Measurements from ENCODE around the gene TAF6L.
"Not testable (repeated sequence)": the region's sequence is repeated elsewhere in the genome, so short reads cannot be mapped to it uniquely, and the experiment has no call there.

Gene TAF6L

DNA sequence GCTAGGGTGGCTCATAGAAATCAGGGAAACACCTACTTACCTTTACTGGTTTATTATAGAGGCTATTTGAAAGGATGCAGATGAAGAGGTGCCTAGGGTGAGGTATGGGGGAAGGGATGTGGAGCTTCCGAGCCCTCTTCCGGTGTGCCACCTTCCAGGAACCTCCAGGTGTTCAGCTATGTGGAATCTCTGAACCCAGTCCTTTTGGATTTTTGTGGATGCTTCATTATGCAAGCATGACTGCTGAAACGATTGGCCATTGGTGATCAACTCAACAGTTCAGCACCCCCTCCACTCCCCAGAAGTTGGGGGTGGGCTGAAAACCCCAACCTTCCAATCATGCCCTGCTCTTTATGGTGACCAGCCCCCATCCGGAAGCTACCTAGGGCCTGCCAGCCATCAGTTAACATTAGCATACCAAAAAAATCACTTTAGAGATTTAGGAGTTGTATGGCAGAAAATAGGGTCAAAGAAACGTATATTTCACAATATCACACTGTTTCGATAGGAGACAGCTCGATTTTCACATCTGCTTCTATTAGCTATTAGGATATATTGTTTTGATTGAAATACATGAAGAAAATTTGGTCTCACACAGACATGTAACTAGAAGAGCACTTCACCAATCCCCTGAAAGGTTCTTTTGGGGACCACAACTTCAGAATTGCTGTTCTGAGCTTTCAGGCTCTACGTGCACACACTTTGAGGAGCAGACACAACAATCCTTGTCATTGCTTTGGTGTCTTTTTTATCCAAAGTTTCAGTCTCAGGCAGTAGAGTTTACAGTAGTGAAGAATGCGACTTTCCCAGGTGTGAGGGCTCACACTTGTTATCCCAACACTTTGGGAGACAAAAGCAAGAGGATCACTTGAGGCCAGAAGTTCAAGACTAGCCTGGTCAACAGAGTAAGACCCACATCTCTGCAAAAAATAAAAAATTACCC is 13.1 kb upstream of the TAF6L start:
- DNase-seq: no peak

DNA sequence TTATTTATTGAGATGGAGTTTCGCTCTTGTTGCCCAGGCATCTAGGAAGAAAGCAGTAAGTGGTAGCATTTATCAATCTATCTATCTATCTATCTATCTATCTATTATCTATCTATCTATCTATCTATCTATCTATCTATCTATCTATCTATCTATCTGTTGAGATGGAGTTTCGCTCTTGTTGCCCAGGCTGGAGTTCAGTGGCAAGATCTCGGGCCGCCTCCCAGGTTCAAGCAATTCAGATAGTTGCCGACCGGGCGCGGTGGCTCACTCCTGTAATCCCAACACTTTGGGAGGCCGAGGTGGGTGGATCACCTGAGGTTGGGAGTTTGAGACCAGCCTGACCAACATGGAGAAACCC is 10.3 kb upstream of the TAF6L start:
- DNase-seq: not testable (repeated sequence)

DNA sequence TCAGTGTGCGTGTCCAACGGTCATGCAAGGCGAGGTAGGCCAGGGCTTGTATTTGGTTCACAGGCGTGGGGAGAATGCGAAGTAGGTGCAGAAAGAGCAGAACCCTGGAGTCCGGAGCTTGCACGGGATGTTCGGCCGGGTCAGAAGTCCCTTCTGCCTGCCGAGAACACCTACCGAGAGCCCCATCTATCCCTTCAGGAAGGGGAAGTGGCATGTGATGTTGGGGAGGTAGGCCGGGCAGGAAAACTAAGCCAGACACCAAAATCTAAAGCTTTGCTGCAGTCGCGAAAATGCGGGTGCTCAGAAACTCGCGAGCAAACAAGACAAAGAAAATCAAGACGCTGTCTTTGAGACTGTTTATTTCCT is 435 bp upstream of the TAF6L start:
- DNase-seq: no peak

DNA sequence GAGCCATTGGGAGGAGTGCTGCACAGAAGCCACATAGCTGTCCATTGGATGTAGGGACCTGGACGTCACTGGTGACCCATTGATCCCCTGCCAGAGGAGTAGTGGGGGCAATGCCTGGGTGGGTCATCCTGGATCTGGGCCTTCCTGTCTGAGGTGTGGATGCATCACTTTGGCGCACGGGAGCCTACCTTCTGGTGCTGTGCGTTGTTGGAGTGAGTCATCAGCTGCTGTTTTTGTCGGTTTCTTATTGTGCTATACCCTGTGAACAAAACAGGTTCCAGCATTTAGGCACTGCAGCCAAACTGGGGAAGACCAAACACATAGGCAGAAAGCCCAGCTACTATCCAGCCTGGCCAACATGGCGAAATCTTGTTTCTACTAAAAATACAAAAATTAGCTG is 3.2 kb downstream of the TAF6L start:
- DNase-seq: no peak

DNA sequence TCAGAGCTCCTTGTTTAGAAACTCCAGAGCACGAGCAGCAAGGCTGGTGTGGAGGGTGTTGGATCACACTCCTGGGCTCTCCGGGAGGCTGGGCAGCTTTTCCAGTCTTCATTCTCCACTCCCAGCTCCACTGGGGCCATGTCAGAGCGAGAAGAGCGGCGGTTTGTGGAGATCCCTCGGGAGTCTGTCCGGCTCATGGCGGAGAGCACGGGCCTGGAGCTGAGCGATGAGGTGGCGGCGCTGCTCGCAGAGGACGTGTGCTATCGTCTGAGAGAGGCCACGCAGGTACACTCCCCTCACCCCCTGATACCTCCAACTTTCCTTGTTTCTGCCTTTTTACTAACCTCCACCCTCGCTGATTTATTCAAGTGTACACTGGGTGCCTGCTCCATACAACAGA is 4.5 kb downstream of the TAF6L start:
- no peak for DNase-seq

DNA sequence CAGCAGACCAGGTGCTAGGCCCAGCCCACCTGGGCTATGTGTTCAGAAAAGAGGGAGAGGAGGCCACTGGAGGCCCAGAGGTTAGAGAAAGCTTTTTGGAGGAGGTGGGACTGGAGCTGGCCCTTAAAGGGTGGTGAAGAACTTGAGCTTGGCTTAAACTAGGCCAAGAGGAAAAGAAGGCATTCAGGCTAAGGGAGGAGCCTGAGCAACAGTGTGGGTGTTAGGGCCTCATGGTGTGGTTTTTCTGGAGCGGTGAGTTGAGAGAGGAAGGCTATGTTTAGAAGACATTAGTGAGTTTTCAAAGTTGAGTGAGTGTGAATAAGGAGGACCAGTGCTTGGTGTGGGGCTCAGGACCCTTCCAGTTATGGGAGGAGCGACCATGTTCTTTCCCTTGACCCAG is 6.2 kb downstream of the TAF6L start:
- DNase-seq: no peak

DNA sequence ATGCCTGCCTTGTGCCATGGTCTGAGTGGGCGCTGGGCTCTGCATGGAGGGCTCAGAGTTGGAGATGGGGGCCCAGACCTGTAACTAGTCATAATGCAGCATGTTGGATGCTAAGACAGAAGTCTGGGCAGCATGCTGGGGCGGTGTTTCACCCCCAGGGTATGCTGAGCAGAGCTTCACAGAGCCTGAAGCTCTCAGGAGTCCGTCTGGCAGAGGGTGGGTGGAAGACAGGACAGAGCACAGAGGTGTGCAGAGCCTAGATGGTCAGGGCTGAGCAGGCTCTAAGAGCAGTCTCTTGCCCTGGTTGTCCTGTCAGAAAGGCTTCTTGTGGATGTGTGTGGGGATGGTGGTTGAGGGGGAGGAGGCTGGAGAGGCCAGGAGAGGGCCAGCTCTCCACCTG is 7.2 kb downstream of the TAF6L start:
- no peak for DNase-seq

DNA sequence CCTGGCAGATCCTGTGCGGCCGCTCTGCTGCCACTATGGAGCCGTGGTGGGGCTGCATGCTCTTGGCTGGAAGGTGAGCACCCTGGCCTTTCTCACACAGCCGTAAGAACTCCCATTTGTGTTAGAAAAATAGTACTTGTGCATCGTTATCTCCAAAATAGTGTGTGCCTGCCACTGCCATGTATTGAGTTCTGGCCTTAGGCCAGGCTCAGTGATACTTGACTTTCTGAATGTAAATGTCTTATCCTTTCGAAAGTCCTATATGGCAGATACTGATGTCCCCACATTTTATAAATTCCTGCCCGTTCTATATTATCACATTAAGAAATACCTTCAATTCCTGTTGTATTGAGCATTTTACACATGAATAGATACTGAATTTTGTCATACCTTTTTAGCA is 11.6 kb downstream of the TAF6L start:
- DNase-seq: no peak

DNA sequence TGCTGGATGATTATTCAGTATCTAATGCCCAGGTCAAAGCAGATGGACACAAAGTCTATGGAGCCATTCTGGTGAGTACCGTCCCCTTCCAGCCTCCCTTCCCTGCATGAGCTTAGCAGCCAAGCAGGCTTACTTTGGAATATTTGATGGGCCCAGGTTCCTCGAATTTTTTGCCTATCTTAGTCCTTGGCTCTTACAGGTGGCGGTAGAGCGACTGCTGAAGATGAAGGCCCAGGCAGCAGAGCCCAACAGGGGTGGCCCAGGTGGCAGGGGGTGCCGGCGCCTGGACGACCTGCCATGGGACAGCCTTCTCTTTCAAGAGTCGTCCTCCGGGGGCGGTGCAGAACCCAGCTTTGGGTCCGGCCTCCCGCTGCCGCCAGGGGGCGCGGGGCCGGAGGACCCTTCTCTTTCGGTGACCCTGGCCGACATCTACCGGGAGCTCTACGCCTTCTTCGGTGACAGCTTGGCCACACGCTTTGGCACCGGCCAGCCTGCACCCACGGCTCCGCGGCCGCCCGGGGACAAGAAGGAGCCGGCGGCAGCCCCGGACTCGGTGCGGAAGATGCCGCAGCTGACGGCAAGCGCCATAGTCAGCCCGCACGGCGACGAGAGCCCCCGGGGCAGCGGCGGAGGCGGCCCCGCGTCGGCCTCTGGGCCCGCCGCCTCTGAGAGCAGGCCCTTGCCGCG is 15.3 kb downstream of the TAF6L start:
- DNase-seq: peak; percentile 87 to 90

DNA sequence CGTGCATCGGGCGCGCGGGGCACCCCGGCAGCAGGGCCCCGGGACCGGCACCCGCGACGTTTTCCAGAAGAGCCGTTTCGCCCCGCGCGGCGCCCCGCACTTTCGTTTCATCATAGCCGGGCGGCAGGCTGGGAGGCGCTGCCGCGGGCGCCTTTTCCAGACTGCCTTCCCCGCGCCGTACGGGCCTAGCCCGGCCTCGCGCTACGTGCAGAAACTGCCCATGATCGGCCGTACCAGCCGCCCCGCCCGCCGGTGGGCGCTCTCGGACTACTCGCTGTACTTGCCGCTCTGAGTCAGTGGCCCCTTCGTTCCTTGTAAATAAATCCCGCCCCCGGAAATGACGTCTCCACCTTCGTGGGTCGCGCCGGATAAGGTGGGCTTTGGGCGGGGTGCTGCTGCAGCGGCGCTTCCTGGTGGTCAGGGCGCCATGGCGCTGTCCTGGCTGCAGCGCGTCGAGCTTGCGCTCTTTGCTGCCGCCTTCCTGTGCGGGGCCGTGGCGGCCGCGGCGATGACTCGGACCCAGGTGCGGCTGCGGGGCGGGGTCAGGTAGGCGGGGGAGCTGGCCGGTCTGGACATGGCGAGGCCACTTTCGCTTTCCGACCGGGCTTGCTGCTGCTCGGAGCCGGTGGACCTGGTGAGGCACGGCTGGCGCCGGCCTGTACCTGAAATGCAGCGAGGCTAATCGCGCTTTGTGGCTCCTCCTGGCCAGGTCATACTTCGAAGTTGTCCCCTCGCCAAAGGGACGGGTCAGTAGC is 16.0 kb downstream of the TAF6L start, which contains the start of gene TMEM179B:
Gene TMEM179B (plus strand): TSS at position 398 of the 755 bp plus-strand sequence. CDS start 30 bp downstream, at position 428.
- peak; percentile 97 to 98 for DNase-seq

DNA sequence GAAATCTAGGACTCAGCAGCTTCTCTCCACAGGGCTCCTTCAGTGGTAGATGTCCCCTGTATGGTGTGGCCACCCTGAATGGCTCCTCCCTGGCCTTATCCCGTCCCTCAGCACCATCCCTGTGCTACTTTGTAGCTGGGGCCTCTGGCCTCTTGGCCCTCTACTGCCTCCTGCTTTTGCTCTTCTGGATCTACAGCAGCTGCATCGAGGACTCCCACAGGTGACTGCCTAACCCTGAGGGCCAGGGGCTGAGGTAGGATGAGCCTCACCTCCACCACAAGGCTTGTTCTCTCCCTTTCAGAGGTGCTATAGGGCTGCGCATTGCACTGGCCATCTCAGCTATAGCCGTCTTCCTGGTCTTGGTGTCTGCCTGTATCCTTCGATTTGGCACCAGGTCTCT is 17.8 kb downstream of the TAF6L start:
- DNase-seq: no peak

DNA sequence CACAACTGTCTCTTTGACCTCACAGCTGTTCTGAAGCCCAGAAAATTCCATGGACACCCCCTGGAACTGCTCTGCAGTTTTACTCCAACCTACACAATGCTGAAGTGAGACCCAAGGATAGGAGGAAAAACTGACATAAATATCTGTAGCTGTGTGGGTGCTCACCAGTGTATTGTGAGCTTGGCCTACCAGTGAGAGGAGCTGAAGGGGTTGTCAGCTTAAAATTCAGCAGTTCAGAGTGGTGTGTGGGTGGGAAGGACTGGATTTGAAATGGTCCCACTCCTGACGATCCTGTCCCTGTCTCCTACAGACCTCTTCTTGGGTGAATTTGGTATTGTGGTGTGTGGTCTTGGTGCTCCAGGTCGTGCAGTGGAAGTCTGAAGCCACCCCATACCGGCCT is 18.4 kb downstream of the TAF6L start:
- no peak for DNase-seq

DNA sequence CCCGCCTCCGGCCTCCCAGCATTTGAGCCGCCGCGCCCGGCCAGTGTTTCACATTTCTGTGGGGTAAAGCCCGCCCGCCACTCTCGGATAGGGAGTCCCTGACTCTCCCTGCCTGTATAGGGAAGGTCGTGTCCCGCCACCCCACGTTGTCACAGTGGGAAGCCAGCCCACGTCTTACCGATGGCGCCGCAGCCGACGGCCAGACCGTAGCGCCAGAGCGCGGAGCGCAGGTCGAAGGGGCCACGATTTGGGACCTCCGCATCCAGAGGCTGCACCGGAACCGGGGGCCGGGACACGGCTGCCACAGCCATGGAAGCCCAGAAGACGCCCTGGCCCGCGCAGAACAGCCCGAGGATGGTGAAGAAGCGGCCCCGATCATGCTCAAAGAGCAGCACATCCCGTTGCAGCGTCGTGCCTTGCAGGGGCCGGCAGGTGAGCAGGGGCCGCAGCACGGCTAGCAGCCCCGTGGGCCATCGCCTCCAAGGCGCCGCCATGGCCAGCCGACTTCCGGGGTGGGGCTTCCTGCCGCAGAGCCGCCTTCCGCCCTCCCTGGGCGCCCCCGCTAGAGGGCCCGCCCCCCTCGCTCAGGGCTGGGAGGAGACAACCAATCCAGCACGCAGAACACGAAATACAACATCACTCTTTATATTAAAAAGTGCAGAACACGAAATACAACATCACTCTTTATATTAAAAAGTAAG is 20.5 kb downstream of the TAF6L start, which contains the start of gene TMEM223:
Gene TMEM223 (minus strand): TSS at position 506 of the 701 bp plus-strand sequence. CDS start 12 bp downstream, at position 494.
- peak; percentile 85 to 91 for DNase-seq

DNA sequence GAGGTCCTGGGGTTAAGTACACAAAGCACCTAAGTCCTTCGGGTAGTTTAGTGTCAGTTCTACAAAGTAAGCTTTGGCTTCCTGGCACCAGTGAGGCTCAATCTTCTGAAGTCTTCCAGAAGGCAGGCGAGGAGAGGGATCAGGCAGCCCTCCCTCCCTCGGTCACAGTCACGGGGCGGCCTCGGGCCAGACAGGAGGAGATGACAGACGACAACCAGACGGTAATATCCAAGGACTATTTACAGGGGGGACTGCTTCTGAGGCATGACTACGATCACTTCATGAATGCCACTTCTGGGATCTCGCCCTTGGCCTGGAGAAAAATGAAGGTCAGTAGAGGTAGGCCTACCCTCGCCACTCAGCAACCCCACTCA is 21.0 kb downstream of the TAF6L start:
- DNase-seq: no peak

DNA sequence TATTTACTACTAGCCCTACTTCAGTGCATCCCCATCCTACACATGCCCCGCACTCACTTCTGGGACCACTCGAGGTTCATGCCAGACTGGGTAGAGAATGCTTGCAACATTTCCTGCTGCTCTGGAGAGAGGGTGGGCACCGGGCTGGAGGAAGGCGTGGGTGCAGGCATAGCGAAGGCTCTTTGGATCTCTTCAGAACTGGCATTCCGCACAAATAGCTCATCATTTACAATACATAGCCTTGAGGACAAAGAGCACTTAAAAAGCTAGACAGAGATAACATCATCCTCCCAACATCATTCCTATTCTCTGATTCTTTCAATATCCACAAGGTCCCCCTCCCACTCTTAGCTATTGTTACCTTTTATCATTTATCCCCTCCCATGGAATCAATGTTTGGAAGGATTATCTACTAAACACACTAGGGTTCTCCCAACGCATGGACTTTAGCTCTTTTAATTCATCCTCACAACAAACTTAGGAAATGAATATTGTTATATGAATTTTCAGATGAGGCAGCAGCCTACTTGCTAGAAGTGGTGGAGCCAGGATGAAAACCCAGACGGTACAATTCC is 23.1 kb downstream of the TAF6L start:
- DNase-seq: no peak

DNA sequence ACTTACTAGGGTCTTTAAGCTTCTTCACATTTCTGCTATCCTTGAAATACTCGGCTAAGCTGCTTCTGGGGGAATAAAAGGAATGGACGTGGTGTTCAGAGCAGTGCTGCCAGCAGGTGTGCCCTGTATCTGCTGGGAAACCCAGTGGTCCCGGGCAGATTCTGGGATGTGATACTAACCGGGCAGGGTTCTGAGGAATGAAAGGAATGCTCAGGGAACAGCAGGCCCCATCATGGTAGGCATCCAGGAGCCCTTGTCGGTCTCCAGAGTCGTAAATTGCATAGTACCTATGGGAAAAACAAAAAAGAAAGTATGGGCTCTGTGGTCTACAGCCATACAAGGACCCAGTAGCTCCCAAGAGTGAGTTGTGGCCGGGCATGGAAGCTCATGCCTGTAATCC is 25.1 kb downstream of the TAF6L start:
- DNase-seq: no peak

DNA sequence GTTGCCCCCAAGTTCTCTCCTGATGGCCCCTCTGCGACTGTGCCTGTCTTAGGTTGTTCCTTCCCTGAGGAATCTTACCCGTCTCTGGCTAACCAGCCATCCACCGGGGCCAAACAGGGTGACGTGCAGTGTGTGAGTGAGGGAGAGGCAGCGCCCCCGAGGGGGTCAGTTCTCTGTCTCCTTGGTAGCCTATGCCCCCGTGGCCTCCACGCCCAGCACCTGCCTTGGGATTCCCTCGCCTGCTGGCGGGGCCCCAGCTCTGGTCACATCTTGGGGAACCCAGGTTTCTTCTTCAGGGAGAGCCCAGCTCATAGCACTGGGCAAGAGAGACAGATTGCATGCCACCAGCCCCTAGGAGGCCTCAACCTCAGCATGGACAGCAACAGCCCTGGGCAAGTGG is 28.3 kb downstream of the TAF6L start:
- DNase-seq: no peak

DNA sequence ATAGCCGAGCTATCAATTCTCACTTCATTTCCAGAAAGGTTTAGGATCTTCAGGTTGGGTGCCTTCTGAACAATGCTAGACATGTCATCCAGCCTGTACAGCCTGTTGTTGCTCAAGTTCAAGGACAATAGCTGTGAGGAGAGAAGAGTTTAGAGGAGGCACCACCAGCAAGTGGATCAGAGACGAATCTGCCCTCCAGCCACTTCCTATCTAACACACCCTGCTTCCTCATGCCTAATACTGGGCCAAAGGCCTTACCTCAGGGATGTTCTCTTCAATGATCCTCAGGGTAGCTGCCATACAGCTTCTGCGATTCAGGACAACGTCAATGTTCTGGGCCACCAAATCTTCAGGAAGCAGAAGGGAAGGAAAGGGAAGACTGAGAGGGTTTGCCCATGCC is 29.9 kb downstream of the TAF6L start:
- DNase-seq: no peak

DNA sequence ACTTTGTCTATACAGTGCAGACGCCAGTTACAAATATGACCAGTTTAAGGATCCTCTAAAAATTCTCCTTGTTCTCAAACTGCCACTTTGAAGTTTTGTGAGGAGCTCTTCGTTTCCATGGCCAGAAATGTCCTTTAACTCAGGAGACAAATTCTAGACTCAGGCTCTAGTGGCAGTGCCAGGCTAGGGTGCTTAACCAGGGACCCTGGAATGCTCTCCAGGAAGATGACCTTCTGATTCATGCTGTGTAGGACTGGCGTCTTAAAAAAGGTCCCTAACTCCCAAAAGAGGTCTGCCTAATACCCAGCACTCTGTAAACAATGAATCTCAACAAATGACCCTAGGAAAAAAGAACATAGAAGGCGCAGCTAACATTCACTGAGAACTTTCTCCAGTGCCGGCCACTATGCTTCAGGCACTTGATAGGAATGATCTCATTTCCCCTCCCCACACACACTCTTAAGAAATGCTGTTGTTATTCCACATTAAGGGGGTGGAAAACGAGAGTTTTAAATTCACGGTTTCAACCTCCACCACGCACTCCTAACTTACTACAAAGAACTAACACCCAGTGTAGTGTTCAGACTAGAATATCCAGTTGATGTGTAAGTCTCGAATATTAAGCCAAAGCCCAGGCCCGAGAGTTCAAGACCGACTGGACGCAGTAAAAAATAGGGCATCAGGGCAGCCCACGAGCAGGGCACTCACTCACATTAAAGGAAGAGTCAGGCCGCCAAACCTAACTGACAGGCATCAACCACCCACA is 33.3 kb downstream of the TAF6L start:
- no peak for DNase-seq

DNA sequence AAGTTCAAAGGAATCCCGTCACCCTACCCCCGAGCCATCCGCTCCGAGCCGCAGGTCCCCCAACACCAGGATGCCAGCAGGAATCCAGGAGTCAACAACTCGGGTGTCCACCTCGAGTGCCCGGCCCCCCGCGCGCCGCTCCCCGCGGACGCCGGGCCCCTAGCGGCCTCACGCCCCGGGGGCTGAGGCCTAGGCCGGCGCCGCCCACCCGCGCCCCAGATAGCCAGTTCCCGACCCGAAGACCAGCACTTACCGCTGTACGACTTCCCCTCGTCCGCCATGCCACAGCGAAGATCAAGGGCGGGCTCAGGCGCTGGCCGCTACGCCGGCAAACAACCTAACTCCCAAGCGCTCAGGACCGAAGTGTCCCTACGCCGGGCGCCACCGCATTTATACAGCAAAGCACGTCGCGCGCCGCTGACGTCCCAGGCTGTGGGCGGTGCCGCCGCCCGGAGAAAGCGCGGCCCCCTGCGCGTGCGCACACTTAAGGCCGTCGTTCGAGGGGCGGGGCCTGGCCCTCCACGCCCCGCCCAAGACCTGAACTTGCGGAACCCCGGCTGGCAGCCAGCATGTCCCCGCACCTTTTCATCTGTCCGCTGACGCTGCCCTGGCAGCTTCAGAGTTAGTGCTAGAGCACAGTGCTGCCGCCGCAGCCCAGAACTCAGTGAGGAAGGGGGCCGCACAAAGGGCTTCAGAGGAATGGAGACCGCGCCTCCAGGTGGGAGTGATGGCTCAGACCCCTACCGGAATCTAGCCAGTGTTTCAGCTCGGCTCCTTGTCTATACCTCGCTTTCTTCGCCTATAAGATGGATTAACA is 34.1 kb downstream of the TAF6L start, which contains the start of gene NXF1:
Gene NXF1 (minus strand): TSS at position 365 of the 817 bp plus-strand sequence. CDS start 84 bp downstream, at position 281.
- DNase-seq: peak; percentile 94 to 97
